HepG2 (cell line): ENCODE measurements around the gene FOSL2. TPM values are rescaled to one million over a fixed set of nuclear protein-coding genes. Genes with fewer than 3 reads are reported as not detected.
A peak's percentile ranks its signal among the peaks of the same experiment; 100 is the strongest.

Source experiments
- CENPX ChIP-seq: sonication (generic); formaldehyde crosslinking; IDR thresholded peaks from 2 replicates; pipeline ENCODE4 v1.9.0; 2021; ENCODE audit warnings: mild to moderate bottlenecking, missing genetic modification reagents, moderate library complexity
- E2F1 ChIP-seq: sonication (generic); formaldehyde crosslinking; IDR thresholded peaks from 2 replicates; pipeline ENCODE4 v1.5.0; 2020; ENCODE audit warnings: missing genetic modification reagents
- ELF4 ChIP-seq: sonication (generic); formaldehyde crosslinking; IDR thresholded peaks from 2 replicates; pipeline ENCODE4 v1.5.0; 2020; ENCODE audit warnings: missing genetic modification reagents, mild to moderate bottlenecking, moderate library complexity, borderline replicate concordance
- GLI4 ChIP-seq: sonication (generic); formaldehyde crosslinking; IDR thresholded peaks from 2 replicates; pipeline ENCODE4 v1.5.1; 2020; ENCODE audit warnings: missing genetic modification reagents, mild to moderate bottlenecking, moderate library complexity, borderline replicate concordance
- MAZ ChIP-seq, 2 experiments: sonication (generic) in 1 of 2; formaldehyde crosslinking in 1 of 2; IDR thresholded peaks; 2 replicates each; pipeline versions ENCODE4 v1.5.0 to v1.6.1; 2012 to 2020; ENCODE audit warnings: low read depth in 2 of 2, mild to moderate bottlenecking in 2 of 2, borderline replicate concordance in 1 of 2, improper control_type of control experiment in 1 of 2, low read length in 1 of 2, missing genetic modification reagents in 1 of 2, moderate library complexity in 1 of 2
- PITX1 ChIP-seq: sonication (generic); formaldehyde crosslinking; IDR thresholded peaks from 2 replicates; pipeline ENCODE4 v1.5.1; 2020; ENCODE audit warnings: mild to moderate bottlenecking, missing genetic modification reagents
- POLR2A ChIP-seq, 2 experiments: IDR thresholded peaks; 2 replicates each; pipeline ENCODE4 v1.6.1; 2011; ENCODE audit warnings: low read depth in 2 of 2, low read length in 2 of 2, mild to moderate bottlenecking in 1 of 2, moderate library complexity in 1 of 2; ENCODE audit not compliant: insufficient read depth in 1 of 2
- RBFOX2 ChIP-seq: fragments of 200-400 bp; formaldehyde crosslinking; IDR thresholded peaks from 2 replicates; pipeline ENCODE4 v1.6.1; 2017; ENCODE audit warnings: low read depth, mild to moderate bottlenecking, low read length
- RORA ChIP-seq: sonication (generic); formaldehyde crosslinking; IDR thresholded peaks from 2 replicates; pipeline ENCODE4 v1.5.0; 2020; ENCODE audit warnings: mild to moderate bottlenecking, missing genetic modification reagents, moderate library complexity
- SMAD1 ChIP-seq: sonication (generic); formaldehyde crosslinking; IDR thresholded peaks from 2 replicates; pipeline ENCODE4 v1.4.0; 2020; ENCODE audit warnings: missing genetic modification reagents, low read depth, mild to moderate bottlenecking, borderline replicate concordance
- SRSF4 ChIP-seq: fragments of 200-400 bp; formaldehyde crosslinking; IDR thresholded peaks from one replicate; pipeline ENCODE4 v1.6.1; 2018; ENCODE audit warnings: mild to moderate bottlenecking, low read depth, low read length, moderate library complexity; ENCODE audit not compliant: poor library complexity, severe bottlenecking
- TRAFD1 ChIP-seq: sonication (generic); formaldehyde crosslinking; IDR thresholded peaks from 2 replicates; pipeline ENCODE4 v1.5.1; 2020; ENCODE audit warnings: missing genetic modification reagents, mild to moderate bottlenecking, borderline replicate concordance
- ZNF367 ChIP-seq: sonication (generic); formaldehyde crosslinking; IDR thresholded peaks from 2 replicates; pipeline ENCODE4 v1.4.0; 2020; ENCODE audit warnings: missing genetic modification reagents, borderline replicate concordance
- ZNF451 ChIP-seq: sonication (generic); formaldehyde crosslinking; IDR thresholded peaks from 2 replicates; pipeline ENCODE4 v1.5.0; 2020; ENCODE audit warnings: mild to moderate bottlenecking, missing genetic modification reagents
- ZNF550 ChIP-seq: sonication (generic); formaldehyde crosslinking; IDR thresholded peaks from 2 replicates; pipeline ENCODE4 v1.4.0; 2020; ENCODE audit warnings: mild to moderate bottlenecking, missing genetic modification reagents, borderline replicate concordance
- ZNF607 ChIP-seq: sonication (generic); formaldehyde crosslinking; IDR thresholded peaks from 2 replicates; pipeline ENCODE4 v1.5.1; 2020; ENCODE audit warnings: missing genetic modification reagents, mild to moderate bottlenecking, borderline replicate concordance
- ZNF609 ChIP-seq: sonication (generic); formaldehyde crosslinking; IDR thresholded peaks from 2 replicates; pipeline ENCODE4 v1.4.0; 2020; ENCODE audit warnings: mild to moderate bottlenecking, missing genetic modification reagents, borderline replicate concordance
- ZNF616 ChIP-seq: sonication (generic); formaldehyde crosslinking; IDR thresholded peaks from 2 replicates; pipeline ENCODE4 v1.5.0; 2020; ENCODE audit warnings: low read depth, mild to moderate bottlenecking, missing genetic modification reagents
- ZNF772 ChIP-seq: sonication (generic); formaldehyde crosslinking; IDR thresholded peaks from 2 replicates; pipeline ENCODE4 v1.5.0; 2020; ENCODE audit warnings: mild to moderate bottlenecking, missing genetic modification reagents
- ZNF878 ChIP-seq: sonication (generic); formaldehyde crosslinking; IDR thresholded peaks from 2 replicates; pipeline ENCODE4 v1.8.1; 2023; ENCODE audit warnings: mild to moderate bottlenecking, missing genetic modification reagents, moderate library complexity
- polyA plus RNA-seq, 8 experiments: library from polyadenylated mRNA; depleted of rRNA in 3 of 8; stranded (reverse) in 7 of 8; unstranded in 1 of 8; fragments of >200 nt; fragmentation: Illumina TruSeq in 4 of 8; extraction: Trizol in 4 of 8; gene quantifications; 2 replicates each; pipeline versions ENCODE4 v1.2.1 to v1.2.3, GENCODE V29; 2011 to 2016; ENCODE audit warnings: low read depth in 4 of 8, missing spikeins in 1 of 8, mixed read lengths in 1 of 8; ENCODE audit not compliant: insufficient read depth in 1 of 8
- total RNA-seq, 5 experiments: library from RNA; depleted of rRNA; stranded (reverse); fragments of >200 nt; fragmentation: Illumina TruSeq; extraction: Trizol; gene quantifications; 2 replicates each; pipeline ENCODE4 v1.2.3, GENCODE V29; 2016; ENCODE audit warnings: low read depth in 1 of 5

The FOSL2 gene
- total and polyA plus RNA-seq, 2 of the 13 experiments (the other 11 are each of a cell fraction or from before 2014, with no cell fraction given): 3.4 to 18.1 TPM

- 0 out of 2 replicates have a peak, but pooled peaks have one; percentile 47 for TF ChIP-seq ZNF616 (CRISPR knock-in tag)
- 0 out of 2 replicates have a peak, but pooled peaks have one; percentile 16 for TF ChIP-seq ZNF550
- 0 out of 2 replicates have a peak, but pooled peaks have one; percentile 8 for TF ChIP-seq ZNF607
- no peak for TF ChIP-seq ZNF609 (CRISPR knock-in tag)
- TF ChIP-seq PITX1 (CRISPR knock-in tag): 0 out of 2 replicates have a peak, but pooled peaks have one; percentile 12
- TF ChIP-seq ELF4 (CRISPR knock-in tag): no peak
- peak; percentile 47; the same call in 1 of the 2 replicates for TF ChIP-seq SMAD1 (CRISPR knock-in tag)
- TF ChIP-seq SRSF4: no peak
- no peak for TF ChIP-seq RBFOX2
- TF ChIP-seq MAZ (IDR thresholded peaks at IDR 0.05; ENCODE audit: borderline replicate concordance, low read depth, low read length): no peak
- 0 out of 2 replicates have a peak, but pooled peaks have one; percentile 24 for TF ChIP-seq MAZ (CRISPR knock-in tag; IDR thresholded peaks at IDR 0.05; ENCODE audit: low read depth)
- TF ChIP-seq ZNF878 (CRISPR knock-in tag): no peak
- no peak for TF ChIP-seq POLR2A (IDR thresholded peaks at IDR 0.05; ENCODE audit: insufficient read depth in 1 of 2, low read depth in 2 of 2, low read length in 2 of 2)
- no peak for TF ChIP-seq E2F1 (CRISPR knock-in tag)
- TF ChIP-seq CENPX: no peak
- 0 out of 2 replicates have a peak, but pooled peaks have one; percentile 52 for TF ChIP-seq TRAFD1
- peak; percentile 6; the same call in 1 of the 2 replicates for TF ChIP-seq GLI4 (CRISPR knock-in tag)
- TF ChIP-seq ZNF451 (CRISPR knock-in tag): 0 out of 2 replicates have a peak, but pooled peaks have one; percentile 2
- peak; percentile 64 for TF ChIP-seq ZNF772 (CRISPR knock-in tag)
- 0 out of 2 replicates have a peak, but pooled peaks have one; percentile 14 for TF ChIP-seq ZNF367 (CRISPR knock-in tag)
- TF ChIP-seq RORA (CRISPR knock-in tag): no peak
These were observed 3.0 kb upstream of the FOSL2 start (continued) for GRCh38 chr2:28389399-28390240.
